AG20443 (cell line): Measurements from ENCODE around the gene GYPC.
"Not testable (repeated sequence)": the region's sequence is repeated elsewhere in the genome, so short reads cannot be mapped to it uniquely, and the experiment has no call there.

Experiments
- DNase-seq: peaks from one replicate; pipeline ENCODE4 v3.0.0; 2012; ENCODE audit warnings: low spot score, mixed read lengths

Gene GYPC

DNA sequence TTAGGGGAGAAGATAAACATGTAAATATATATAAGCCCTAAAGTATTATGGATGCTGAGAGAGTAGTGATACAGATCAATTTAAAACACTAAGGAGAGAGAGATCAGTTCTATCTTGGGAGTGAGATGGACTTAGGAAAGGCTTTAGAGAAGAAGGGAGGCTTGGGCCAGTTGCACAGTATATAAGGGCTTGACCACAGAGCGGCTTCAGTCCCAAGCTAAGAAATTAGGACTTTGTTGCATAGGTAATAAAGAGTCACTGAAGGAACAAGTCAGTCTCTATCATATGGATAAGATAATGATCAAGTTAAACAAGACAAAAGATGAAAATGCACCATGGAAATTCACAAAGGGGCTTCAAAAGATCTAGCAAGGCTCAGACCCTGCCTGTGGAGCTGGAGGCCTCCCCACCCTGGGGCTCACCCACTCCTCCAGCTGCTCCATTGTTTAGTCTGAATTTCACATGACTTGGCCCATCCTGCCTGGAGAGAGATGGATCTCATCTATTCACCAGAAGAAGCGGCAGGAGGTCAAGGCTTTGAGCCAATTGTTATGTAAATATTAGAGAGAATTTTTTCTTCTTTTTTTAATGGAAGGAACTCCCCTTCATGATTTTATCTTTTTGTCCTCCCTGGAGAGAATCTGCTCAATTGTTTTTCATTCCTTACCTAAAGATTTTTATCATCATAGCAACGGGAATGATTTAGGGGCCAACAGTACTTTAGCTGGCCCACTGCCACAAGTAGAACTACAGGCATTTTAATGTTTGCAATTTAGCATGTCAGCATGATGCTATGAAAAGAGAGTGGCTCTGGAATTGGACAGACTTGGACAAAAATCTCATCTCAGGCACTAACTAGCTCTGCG, 44.0 kb downstream of the GYPC start:
- DNase-seq, result no peak

DNA sequence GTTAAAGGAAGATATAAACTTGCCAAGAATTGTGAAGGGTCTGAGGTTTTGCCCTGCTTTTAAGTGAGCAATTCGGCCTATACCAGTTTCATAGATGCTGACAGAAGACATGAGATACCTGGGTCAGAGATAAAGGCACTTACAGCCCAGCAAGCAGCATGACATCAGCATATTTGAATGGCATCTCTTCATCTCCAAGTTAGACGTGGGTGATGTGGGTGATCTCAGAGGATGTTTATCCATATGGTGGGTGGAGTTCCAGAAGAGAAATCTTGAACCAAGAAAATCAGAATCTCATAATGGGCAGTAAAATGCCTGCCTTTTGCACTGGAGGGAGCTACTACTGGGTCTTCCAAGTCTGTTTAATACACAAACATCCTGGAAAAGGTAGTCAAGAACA, 44.7 kb downstream of the GYPC start:
- DNase-seq, result no peak

DNA sequence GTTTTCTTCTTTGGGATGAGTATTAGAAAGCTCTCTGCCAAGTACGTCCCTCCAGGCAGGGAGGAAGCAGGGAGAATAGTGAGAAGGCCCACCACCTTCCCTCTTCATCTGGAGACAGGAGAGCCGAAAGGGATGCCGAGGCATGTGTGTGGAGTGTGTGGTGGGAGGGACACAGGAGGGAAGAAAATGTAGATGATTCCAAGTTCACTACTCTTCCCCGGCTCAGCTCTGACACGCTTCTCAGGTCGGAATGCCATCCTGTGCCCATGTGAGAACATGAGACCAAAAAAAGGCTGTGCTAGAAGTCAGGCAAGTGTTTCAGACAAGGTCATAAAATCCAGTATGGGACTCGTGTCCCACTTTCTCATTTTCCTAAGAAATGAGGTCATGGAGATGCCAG, 47.4 kb downstream of the GYPC start:
- DNase-seq, result no peak

DNA sequence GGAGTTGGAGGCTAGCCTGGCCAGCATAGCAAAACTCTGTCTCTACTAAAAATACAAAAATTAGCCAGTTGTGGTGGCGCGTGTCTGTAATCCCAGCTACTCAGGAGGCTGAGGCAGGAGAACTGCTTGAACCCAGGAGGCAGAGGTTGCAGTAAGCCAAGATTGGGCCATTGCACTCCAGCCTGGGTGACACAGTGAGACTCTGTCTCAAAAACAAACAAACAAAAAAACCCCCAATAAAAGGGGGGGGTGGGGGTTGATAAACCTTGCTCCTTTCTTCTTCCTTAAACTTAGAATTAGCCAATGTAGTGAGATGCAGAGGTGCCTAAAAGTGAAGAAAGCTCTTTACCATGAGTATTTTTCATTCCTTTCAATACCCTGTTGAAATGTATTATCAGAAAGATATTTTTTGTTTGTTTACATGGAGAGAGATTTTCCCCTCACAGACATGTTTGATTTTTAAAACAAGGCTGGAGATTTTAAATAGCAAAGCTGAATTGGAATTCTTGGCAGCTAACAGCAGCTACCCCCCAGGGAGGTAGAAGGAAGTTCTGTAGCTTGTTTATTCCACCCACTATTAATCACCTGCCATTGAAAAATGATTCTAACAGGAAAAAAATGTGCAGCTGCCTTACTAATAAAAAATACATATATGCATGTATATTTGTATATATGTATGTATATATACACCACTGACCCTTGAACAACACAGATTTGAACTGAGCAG, 48.6 kb downstream of the GYPC start:
- no peak for DNase-seq

DNA sequence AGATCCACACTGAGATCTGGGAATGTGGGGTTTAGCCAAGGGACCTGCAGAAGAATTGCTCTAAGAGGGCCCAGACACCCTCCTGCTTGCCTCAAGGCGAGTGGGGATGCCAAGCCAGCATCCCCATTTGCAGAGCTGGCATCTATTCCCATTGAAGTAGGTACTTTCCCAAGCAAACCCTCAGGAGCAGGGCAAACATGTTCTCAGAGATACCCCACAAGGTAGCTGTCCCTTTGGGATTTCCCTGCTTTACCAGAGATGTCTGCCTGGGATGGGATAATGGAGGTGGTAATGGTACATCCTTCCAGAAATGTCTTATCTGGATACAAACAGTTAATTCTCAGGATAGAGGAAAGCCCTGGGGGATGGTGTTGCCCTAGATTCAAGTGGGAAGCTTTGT, 51.2 kb downstream of the GYPC start:
- no peak for DNase-seq

DNA sequence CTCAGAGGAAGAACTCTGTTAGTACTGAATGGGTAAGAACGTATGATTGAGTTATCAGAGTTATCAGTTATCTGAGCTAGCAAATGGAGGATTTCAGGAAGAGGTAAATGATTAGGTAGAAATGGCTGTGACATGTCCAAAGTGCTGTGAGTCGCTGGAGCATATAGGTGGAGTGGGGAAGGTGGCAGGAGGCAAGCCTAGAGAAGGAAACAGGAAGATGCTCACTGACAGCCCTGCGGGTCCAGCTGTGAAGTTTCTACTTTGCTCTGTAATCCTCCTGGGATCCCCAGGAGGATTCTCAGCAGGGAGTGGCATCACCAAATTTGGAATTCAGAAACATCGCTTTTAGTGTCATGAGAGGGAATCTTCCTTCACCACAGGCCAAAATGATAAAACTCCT, 52.0 kb downstream of the GYPC start:
- no peak for DNase-seq

DNA sequence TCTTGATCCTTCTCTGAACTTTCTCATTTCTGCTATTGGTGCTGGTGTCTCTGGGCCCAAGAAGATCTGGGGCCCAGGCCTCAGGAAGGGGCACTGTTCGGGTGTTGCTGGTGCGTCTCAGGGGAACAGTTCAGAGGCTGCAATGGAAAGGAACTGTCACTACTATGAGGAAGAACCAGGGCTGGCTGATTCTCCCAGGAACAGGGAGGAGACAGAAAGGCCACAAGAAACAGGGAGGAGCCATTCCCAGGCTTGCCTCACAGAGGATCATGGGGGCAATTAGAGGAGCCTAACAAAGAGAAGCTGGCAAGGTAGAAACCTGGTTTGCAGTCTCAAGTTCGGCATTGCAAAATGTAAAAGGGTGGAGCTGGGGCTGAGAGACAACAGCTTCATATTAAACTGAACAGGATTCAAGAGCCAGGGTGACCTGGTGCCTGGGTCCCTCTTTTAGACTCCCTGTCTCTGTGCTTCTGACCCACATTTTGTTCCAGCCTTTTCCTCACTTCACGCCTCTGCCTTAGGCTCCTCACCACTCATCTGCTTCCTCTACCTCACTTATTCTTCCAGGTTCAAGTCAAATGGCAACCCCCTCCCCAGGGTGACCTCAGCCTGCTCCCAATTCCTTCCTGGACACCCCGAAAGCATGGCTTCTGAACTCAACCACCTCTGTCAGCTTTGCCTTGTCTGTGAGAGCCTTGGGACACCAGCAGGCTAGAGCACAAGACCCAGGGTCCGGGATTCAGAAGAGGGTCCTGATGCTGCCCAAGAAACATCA, 58.4 kb downstream of the GYPC start:
- no peak for DNase-seq

DNA sequence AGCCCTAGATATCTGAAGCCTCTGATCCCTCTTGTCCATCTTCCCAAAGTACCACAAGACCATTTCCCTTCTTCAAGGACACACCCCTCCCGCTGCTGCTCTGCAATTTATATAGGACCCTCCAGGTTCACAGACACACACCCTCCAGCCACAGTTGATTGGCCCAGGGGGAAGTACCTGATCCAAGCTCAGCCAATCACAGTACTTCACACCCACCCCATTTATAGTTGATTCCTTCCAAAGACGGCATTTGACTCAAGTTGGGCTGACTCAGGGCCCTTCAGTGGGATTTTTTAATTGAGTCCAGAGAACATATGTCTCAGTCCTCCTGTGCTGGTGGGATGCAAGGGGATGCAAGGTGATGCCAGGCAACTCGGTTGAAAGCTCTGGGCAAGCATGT, 59.2 kb downstream of the GYPC start:
- no peak for DNase-seq

DNA sequence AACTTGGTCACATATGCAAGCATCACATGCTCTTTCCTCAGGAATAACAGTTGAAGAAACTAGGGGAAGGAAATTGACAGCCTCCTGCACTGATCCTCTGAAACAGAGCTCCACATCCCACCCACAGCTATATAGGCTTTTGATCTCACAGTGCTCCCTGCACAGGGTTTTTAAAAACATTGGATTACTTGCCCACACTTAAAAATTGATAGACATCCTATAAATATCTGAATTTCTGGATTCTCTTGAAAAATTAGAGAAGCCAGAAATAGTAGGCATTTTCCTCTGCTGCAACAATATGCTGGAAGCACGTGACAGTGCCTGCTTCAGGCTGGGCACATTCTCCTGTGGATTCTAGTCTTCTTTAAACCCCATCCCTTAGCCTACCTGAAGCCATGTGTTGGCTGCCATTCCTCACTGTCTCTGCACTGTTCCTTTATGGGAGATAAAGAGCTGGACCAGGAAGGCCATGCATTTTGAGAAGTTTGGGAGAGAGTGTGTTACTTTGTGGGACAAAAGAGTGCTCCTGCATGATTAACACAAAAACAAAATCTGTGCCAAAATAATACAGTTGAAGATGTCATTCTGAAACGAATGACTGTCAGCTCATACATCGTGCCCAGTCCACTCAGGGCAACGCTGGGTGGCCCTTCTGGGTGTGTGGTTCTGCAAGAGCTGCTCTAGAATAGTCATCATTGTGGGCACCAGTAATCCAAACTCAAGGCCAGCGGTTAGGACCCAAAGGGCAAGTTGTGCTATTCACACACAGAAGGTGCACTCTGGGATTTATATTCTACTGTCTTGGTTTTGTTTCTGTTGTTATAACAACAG, 59.8 kb downstream of the GYPC start:
- DNase-seq, result no peak

DNA sequence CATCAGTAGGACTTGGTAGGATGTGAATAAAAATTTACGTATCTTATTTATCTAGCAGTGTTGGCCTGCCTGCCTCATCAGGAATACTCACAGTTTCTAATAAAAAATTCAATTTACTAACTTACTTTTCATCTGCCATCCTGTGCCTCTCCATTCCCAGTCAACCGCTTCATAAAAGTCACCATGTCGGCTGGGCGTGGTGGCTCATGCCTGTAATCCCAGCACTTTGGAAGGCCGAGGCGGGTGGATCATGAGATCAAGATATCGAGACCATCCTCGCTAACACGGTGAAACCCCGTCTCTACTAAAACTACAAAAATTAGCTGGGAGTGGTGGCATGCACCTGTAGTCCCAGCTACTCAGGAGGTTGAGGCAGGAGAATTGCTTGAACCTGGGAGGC, 61.3 kb downstream of the GYPC start:
- DNase-seq, result not testable (repeated sequence)

DNA sequence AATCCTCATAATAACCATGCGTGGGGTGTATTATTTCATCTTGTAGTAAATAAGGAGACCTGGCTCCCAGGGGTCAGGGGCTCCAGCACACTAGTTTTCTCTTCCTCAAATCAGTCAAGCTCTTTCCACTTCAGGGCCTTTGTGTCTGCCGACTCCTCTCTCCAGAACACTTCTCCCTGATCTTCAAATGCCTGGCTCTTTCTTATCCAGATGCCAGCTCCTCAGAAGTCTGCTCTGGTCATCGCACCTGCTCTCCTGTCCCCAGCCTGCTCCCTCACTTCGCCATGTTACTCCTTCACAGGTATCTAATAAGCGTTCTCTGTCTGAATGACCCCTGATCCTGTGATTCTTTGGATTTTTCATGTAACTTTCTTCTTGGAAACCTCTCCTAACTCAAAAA, 62.0 kb downstream of the GYPC start:
- DNase-seq, result no peak

DNA sequence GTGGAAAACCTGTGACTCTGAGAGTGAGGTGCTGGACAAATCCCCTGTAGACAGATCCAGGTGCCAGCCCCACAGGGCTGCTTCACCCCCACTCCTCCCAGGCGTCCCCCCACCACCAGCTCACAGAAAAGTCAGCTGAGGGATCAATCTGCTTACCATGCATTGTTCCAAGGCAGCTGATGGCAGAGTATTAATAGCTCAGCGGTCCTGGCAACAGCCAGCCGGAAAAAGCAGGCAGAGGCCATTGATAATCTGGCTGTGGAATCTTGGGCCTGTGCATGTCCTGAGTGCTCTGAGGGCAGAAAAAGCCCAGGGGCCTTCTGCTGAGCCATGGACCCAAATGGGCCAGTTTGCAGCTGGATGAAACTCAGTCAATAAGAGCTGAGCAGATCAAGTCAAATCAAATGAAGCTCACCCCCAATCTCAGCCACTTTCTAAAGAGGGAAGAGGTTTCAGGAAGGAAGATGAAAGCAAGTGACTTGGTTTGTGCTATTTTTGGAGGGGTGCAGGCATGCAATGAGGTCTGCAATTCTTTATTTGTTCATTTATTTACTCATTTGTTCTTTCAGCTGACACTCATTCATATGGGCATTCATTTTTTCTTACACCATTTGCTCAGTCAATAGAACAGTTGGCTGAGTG, 63.4 kb downstream of the GYPC start:
- DNase-seq, result no peak

DNA sequence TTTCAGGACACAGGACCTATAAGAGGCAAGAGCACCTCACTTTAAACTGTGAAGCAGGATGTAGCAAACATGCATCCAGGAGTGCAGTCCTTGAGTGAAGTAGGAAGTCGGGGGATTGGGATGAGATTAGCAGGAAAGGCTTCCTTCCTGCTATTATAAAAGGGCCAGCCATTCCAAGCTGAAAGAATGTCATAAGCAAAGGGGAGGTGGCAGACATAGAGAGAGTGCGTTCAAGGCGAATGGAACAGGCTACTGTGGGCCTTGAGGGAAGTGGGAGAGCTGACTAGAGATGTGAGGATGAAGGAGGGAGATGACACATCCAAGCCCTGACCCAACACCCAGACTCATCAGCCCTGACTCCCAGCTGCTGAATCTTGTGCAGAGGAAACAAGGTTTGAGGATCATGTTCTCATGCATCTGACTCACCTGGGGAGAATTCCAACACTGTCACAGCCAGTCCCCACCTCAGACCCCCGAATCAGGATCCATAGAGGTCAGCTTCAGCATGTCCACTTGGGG, 63.9 kb downstream of the GYPC start:
- no peak for DNase-seq

DNA sequence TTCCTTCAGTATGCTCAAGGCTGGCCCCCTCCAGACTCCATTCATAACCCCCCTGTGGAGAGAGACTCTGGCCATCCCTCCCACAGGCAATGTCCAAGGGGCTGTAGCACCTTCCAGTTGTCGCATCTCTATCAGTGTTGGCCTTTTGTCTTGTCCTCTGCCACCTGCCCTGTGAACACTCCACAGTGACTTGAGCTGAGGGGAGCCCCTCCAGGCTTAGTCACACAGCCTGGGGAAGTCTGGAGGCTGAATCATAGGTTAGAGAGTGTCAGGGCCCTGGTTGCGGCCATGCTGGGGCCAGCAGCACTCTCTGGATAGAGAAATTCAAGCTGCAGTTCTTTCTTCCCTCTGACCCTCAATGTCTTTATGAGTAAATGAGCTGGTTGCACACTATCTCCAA, 64.7 kb downstream of the GYPC start:
- DNase-seq, result no peak

DNA sequence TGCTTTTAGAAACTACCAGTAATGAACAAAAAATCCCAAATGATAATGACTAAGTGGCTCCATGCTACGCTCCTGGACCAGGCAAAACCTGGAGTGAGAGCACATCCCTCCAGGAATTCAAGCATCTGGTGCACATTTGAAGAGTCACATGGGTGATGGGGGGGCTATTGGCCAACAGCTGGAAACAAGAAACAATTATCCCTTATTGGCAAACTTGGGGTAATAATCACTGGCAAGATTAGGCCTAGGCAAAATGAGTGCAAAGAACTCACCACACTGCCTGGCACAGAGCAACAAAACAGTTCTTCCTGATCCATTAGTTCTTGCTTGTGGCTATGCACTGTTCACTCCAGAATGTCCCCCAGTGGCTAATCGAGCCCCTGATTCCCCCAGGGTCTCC, 66.1 kb downstream of the GYPC start:
- no peak for DNase-seq

DNA sequence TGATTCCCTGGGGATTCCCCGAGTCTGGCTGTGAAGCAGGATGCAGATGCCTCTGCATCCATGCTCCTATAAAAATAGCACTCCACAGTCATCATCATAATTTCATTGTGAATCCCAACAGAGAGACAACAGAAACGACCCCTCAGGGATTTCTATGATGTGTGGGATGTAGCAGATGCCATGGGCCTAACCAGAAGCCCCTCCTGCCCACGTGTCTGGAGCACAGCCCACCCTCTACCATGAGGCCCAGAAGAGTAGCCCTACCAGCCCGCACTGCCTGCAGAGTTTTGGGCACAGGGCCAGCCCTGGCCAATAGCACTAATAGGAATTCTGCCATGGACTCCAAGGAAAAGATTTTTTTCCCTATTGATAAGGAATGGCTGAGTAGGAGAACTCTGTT, 66.6 kb downstream of the GYPC start:
- DNase-seq, result no peak

DNA sequence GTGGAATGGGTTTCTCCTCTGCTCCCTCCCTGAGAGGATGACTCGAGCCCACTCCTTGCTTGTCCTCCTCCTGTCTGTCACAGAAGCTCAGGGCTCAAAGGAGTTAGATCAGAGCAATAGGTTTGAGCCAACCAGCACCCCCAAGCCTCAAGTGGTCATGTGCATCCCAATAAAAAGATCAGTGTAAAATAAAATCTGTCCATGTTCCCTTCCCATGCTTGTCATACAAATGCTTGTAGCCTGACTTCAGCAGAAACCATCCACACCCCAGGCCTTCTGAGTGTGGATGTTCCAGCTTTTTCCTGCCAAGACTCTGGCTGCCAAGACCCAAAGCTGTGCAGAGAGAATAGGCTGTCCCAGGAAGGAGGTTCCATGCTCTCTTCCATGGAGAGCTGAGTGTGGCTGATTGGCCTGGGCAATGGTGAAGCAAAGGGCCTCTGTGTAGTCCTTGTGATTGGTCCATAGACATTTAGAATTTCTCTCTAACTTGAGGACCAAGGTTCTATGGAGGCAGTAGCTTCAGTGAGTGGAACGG, 67.4 kb downstream of the GYPC start:
- no peak for DNase-seq

DNA sequence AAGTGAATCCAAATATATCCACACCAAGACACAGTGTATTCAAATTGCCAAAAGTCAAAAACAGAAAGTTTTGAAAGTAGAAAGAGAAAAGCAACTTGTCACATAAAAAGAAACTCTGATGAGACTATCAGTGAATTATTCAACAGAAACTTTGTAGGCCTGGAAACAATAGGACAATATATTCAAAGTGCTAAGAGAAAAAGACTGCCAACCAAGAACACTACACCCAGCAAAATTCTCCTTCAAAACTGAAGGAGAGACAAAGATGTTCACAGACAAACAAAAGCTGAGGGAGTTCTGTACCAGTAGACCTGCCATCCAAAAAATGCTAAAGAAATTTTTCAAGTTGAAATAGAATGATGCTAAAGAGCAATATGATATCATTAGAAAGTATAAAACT, 69.6 kb downstream of the GYPC start:
- no peak for DNase-seq

DNA sequence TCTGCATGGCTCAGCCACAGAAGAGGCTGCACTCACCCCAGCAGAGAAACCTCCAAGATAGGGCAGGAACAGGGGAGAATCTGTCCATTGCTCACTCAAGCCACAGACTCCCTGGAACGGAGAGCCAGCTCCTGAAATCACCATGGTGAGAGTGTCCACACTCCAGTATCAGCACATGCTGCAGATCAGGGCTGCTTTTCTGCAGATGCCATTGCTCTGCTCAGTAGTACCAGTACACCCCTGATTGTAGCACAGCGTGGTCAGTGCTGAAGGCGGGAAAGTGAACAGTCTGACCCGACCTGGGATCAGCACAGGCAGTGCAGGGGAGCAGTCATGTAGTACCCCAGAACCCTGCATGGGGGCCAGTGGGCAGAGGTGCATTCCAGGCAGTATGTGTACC, 73.9 kb downstream of the GYPC start:
- DNase-seq, result no peak

DNA sequence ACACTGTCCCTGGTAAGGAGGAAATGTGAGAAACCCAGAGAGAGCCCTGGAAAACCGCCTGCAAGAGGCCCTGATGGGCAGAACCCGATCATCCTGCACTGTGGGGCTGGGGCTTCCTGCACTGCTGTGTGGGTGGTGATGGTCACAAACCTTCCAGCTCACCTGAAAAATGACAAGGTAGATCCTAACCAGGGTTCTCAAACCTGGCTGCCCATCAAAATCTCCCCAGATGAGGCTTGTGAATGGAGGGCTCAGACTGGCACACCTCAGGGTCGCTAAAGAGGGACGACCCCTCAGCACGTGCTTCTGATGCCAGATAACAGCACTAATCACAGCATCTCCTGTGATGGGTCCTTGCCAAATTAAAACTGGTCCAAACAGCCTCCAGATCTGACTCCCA, 74.7 kb downstream of the GYPC start:
- DNase-seq, result no peak

DNA sequence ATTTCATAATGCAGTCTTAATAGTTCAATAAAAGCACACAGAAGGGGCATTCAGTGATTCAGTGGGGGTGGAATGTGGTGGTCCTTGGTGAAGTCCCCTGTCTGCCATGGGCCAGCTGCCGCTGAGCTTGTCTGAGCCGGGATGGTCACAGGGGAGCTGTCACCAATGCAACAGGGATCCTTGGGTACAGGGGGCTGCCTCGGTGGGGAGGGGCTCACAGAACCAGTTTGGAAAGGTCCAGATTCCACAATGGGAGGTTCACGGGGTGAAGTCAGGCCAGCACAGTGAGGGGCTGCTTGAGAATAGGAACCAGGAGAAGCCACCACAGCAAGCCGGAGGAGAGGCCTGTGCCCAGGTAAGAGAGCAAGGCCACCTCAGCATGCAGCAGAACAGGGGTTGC, 75.4 kb downstream of the GYPC start:
- DNase-seq, result no peak
